Skin epidermis (tissue), 12 donors: ENCODE data around the gene GNG7.
"Not testable (repeated sequence)": the region's sequence is repeated elsewhere in the genome, so short reads cannot be mapped to it uniquely, and the experiment has no call there.

Experiments used
- H3K27ac ChIP-seq, 21 experiments: fragments of 200-600 bp; sonication (generic) in 11 of 21; one replicate each; pipeline ENCODE4 v1.5.0; 2020; ENCODE audit warnings: mild to moderate bottlenecking in 3 of 21, inconsistent platforms in 2 of 21, moderate library complexity in 2 of 21
- H3K4me3 ChIP-seq, 7 experiments: fragments of 200-600 bp; sonication (generic) in 2 of 7; one replicate each; pipeline ENCODE4 v1.5.0; 2020; ENCODE audit warnings: inconsistent platforms in 2 of 7, mild to moderate bottlenecking in 2 of 7, moderate library complexity in 1 of 7

GNG7 gene

GRCh38 chr19:2572152-2572551, 130.3 kb downstream of the GNG7 start:
- H3K27ac ChIP-seq = peak overlapping the region in 3 of 21 experiments; percentile 10 to 43 (median 16)
- not testable (repeated sequence) for H3K4me3 ChIP-seq

- Histone ChIP-seq H3K4me3 (no peak overlapping the region), H3K27ac (no peak overlapping the region)
Observed at GRCh38 chr19:2569596-2570465, 132.7 kb downstream of the GNG7 start.

- no peak overlapping the region for H3K4me3 ChIP-seq
- H3K27ac ChIP-seq = peak overlapping the region in 1 of 21 experiments; percentile 39
Observed at GRCh38 chr19:2567996-2568395, 134.5 kb downstream of the GNG7 start.

GRCh38 chr19:2567580-2567979, 134.9 kb downstream of the GNG7 start:
- peak overlapping the region in 11 of 21 experiments; percentile 2 to 69 (median 44) for H3K27ac ChIP-seq

GRCh38 chr19:2563546-2563945, 138.9 kb downstream of the GNG7 start:
- not testable (repeated sequence) for H3K27ac ChIP-seq, H3K4me3 ChIP-seq

More at GRCh38 chr19:2567580-2567979, 134.9 kb downstream of the GNG7 start:
- H3K4me3 ChIP-seq = no peak overlapping the region

GRCh38 chr19:2561895-2562294, 140.6 kb downstream of the GNG7 start:
- H3K4me3 ChIP-seq = peak overlapping the region in 5 of 7 experiments; percentile 15 to 27 (median 25)
- H3K27ac ChIP-seq = peak overlapping the region in 10 of 21 experiments; percentile 5 to 84 (median 58)

GRCh38 chr19:2561221-2561620, 141.3 kb downstream of the GNG7 start:
- Histone ChIP-seq H3K4me3 (no peak overlapping the region), H3K27ac (peak overlapping the region in 3 of 21 experiments; percentile 44 to 68 (median 60))

- no peak overlapping the region for H3K4me3 ChIP-seq
- H3K27ac ChIP-seq = no peak overlapping the region
Observed at GRCh38 chr19:2560369-2560768, 142.1 kb downstream of the GNG7 start.

GRCh38 chr19:2558543-2558942, 144.0 kb downstream of the GNG7 start:
- Histone ChIP-seq H3K4me3 (no peak overlapping the region), H3K27ac (no peak overlapping the region)

- not testable (repeated sequence) for H3K27ac ChIP-seq, H3K4me3 ChIP-seq
Observed at GRCh38 chr19:2558131-2558530, 144.4 kb downstream of the GNG7 start.

GRCh38 chr19:2557093-2557440, 145.4 kb downstream of the GNG7 start:
- Histone ChIP-seq H3K27ac (no peak overlapping the region), H3K4me3 (no peak overlapping the region)

GRCh38 chr19:2556221-2557092, 146.0 kb downstream of the GNG7 start:
- no peak overlapping the region for H3K27ac ChIP-seq
- H3K4me3 ChIP-seq = no peak overlapping the region

- H3K4me3 ChIP-seq = no peak overlapping the region
- H3K27ac ChIP-seq = no peak overlapping the region
Observed at GRCh38 chr19:2555422-2556220, 146.9 kb downstream of the GNG7 start.

GRCh38 chr19:2554856-2555255, 147.6 kb downstream of the GNG7 start:
- no peak overlapping the region for H3K4me3 ChIP-seq
- no peak overlapping the region for H3K27ac ChIP-seq

GRCh38 chr19:2553510-2553909, 149.0 kb downstream of the GNG7 start:
- H3K27ac ChIP-seq = peak overlapping the region in 1 of 21 experiments; percentile 65
- no peak overlapping the region for H3K4me3 ChIP-seq

GRCh38 chr19:2552859-2553258, 149.6 kb downstream of the GNG7 start:
- Histone ChIP-seq H3K4me3 (peak overlapping the region in 2 of 7 experiments; percentile 6 to 8), H3K27ac (peak overlapping the region in 15 of 21 experiments; percentile 12 to 73 (median 42))

GRCh38 chr19:2551864-2552185, 150.7 kb downstream of the GNG7 start:
- no peak overlapping the region for H3K4me3 ChIP-seq
- H3K27ac ChIP-seq = peak overlapping the region in 4 of 21 experiments; percentile 20 to 67 (median 53)

- H3K27ac ChIP-seq = peak overlapping the region in 4 of 21 experiments; percentile 69 to 86 (median 78)
- H3K4me3 ChIP-seq = no peak overlapping the region
Observed at GRCh38 chr19:2551172-2551863, 151.2 kb downstream of the GNG7 start.
